ENCODE results near the gene FBN1. TPM values are rescaled to one million over a fixed set of nuclear protein-coding genes. Genes with fewer than 3 reads are reported as not detected.

The FBN1 gene
- total RNA-seq, 2 donors from 2014 or later: 57.1 to 84.9 TPM

DNA sequence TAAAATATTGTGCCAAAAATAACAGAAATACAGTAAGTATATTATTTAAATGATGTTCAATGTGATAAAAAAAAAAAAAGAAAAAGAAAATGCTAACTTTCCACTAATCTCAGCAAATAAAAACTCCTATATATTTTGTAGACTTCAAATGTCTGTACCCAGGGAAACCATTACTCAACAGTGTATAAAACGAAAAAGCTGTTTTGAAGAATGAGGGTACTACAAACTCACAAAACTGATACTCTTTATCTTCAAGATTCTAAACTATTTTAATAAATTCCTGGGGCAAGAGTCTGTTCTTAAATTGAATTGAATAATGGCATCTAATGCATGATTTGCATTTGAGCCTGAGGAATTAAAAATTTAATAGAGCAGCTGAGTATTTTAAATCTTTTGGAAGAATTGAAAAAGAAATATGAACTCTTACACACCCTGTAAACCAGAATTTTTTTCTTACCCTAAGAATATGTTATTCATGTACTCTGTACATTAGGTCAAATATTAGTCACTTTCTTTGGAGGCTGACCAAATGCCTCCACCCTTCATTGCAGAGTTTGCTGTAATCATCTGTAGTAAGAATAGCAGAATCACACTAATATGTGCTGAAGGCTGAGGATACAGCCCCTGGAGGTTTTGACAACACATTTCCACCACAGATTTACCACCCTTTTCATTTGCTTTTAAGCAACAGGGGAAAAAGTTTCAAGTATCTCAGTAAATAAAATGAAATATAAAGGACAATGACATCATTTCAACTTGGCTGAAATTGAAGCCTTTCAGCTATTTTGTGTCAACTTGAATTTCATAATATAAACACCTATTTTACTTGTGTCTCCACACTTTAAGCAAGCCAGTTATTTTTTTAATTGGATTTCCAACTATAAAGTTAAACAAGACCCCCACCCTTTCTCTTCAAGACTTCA is 79.7 kb downstream of the FBN1 start:
- peaks cover 0 to 19% of the 10 kb centered on the region in 2 donors for H3K4me1 ChIP-seq
- DNase-seq (ENCODE audit: low spot score): no peak
- TF ChIP-seq, protein P1, sequence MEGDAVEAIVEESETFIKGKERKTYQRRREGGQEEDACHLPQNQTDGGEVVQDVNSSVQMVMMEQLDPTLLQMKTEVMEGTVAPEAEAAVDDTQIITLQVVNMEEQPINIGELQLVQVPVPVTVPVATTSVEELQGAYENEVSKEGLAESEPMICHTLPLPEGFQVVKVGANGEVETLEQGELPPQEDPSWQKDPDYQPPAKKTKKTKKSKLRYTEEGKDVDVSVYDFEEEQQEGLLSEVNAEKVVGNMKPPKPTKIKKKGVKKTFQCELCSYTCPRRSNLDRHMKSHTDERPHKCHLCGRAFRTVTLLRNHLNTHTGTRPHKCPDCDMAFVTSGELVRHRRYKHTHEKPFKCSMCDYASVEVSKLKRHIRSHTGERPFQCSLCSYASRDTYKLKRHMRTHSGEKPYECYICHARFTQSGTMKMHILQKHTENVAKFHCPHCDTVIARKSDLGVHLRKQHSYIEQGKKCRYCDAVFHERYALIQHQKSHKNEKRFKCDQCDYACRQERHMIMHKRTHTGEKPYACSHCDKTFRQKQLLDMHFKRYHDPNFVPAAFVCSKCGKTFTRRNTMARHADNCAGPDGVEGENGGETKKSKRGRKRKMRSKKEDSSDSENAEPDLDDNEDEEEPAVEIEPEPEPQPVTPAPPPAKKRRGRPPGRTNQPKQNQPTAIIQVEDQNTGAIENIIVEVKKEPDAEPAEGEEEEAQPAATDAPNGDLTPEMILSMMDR (IDR thresholded peaks at IDR 0.05): no peak

DNA sequence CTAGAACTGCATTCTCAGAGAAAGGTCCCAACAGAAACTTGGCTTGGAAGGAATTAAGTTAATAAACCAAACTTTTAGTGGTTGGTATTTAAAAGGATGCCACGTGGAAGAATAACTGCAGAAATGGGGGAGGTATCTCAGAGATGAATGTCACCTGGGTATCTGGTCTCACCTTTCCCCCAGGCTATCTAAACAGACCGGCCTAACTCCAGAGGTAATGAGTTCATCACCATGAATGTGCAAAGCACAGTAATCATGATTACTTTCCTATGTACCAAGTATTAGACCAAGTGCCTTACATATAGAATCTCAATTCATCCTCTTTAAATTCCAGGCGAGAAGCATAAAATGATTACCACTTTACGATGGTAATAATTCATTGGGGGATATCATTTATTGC is 80.8 kb downstream of the FBN1 start:
- no peaks in the 10 kb centered on the region for H3K36me3 ChIP-seq
- no peak for DNase-seq (ENCODE audit: low spot score)
- H3K4me1 ChIP-seq: peaks cover 0 to 18% of the 10 kb centered on the region in 2 donors
- H3K4me3 ChIP-seq: no peak overlapping the region
- H3K27me3 ChIP-seq: no peaks in the 10 kb centered on the region
- TF ChIP-seq, protein P1 (IDR thresholded peaks at IDR 0.05): no peak
- H3K27ac ChIP-seq: no peak overlapping the region
- no peaks in the 10 kb centered on the region for H3K9me3 ChIP-seq

More for the DNA sequence above, 79.7 kb downstream of the FBN1 start:
- H3K27me3 ChIP-seq: no peaks in the 10 kb centered on the region
- no peaks in the 10 kb centered on the region for H3K9me3 ChIP-seq
- H3K27ac ChIP-seq: peak overlapping the region; percentile 1 to 28
- no peak overlapping the region for H3K4me3 ChIP-seq
- H3K36me3 ChIP-seq: no peaks in the 10 kb centered on the region

DNA sequence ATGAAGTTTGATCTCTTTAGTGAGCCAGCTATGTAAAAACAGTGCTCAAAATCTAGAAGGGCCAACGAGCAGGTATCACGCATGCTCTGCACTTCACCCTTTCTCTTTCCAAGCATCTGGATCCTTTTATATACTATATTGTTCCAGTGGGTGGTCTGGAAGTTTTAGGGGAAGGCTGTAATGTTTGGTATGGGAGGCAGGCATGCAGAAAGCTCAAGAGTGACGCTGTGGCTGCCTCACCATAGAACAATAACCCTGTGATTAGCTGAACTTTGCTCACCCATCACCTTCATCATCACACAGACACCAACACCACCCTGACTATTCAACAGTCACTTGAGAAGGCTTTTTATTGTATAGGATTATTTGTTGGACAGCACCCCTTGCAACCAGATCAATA is 81.6 kb downstream of the FBN1 start:
- TF ChIP-seq, protein P1 (IDR thresholded peaks at IDR 0.05): no peak
- Histone ChIP-seq H3K4me1 (peaks cover 0 to 25% of the 10 kb centered on the region in 2 donors), H3K27me3 (no peaks in the 10 kb centered on the region), H3K4me3 (no peak overlapping the region), H3K27ac (no peak overlapping the region), H3K9me3 (no peaks in the 10 kb centered on the region), H3K36me3 (no peaks in the 10 kb centered on the region)
- DNase-seq (ENCODE audit: low spot score): no peak

DNA sequence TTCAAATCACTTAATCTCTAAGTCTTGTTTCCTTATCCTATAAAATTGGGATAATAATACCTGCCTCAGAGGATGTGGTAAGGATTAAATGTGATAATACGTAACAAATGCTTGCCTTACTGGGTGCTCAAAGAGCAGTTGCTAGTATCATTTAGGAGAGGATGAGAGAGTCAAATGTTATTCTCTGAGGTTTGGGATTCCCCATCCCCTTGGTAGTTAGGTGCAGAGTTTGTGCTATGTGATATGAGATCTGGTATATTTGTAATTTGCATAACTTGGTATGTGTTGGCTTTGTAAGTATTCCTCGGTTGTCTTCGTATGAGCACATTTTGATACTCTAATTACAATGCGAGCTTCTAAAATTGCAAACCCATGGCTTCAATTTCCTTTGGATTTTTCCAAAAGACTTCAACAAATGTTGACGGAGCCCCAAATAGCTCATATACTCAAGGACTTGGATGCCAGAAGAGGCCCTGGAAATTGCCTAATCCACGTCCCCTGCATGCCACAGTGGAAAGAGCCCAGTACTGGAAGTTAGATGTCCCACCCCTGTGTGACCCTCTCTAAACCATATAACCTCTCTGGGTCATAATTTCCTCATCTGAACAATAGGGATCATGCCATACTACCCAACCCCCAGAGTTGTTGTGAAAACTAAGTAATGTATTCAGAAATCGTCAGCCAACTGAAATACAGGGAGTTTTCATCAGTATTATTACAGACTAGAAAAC is 85.0 kb downstream of the FBN1 start:
- H3K27ac ChIP-seq: peak overlapping the region; percentile 37 to 54
- DNase-seq (ENCODE audit: low spot score): no peak
- TF ChIP-seq, protein P1 (IDR thresholded peaks at IDR 0.05): no peak
- H3K27me3 ChIP-seq: no peaks in the 10 kb centered on the region
- no peak overlapping the region for H3K4me3 ChIP-seq
- H3K9me3 ChIP-seq: no peaks in the 10 kb centered on the region
- H3K36me3 ChIP-seq: no peaks in the 10 kb centered on the region
- peaks cover 0 to 29% of the 10 kb centered on the region in 2 donors for H3K4me1 ChIP-seq

DNA sequence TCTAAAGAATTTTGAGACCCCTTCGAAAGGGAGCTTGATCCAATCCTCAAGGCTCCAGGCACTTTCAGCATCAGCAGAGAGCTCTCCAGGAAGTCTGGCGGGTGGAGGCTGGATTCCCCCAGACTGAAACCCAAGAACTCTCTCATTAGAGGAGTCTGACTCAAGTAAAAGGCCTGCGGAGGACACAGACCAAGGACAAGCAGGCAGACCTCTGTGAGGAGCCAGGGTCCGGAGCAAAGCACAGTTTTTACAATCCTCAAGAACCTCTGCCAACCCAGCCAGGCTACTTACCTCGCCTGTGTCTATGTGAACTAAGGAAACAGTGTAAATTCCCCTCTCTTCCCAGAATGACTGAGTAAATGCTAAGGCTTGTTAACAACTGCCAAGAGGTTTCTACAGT is 86.2 kb downstream of the FBN1 start:
- no peak overlapping the region for H3K4me3 ChIP-seq
- H3K27ac ChIP-seq: peak overlapping the region; percentile 37 to 54
- no peaks in the 10 kb centered on the region for H3K36me3 ChIP-seq
- H3K9me3 ChIP-seq: no peaks in the 10 kb centered on the region
- TF ChIP-seq, protein P1 (IDR thresholded peaks at IDR 0.05): no peak
- peak; percentile 68 for DNase-seq (ENCODE audit: low spot score)
- H3K4me1 ChIP-seq: peaks cover 0 to 29% of the 10 kb centered on the region in 2 donors
- H3K27me3 ChIP-seq: no peaks in the 10 kb centered on the region

All from right atrium auricular region (tissue), 2 donors.